RPMI8226 (cell line): ENCODE data around the gene STARD7.
"Not testable (repeated sequence)": the region's sequence is repeated elsewhere in the genome, so short reads cannot be mapped to it uniquely, and the experiment has no call there.

Experiments
- DNase-seq: peaks from one replicate; pipeline ENCODE4 v3.0.0-alpha.2; 2015

Gene STARD7

DNA sequence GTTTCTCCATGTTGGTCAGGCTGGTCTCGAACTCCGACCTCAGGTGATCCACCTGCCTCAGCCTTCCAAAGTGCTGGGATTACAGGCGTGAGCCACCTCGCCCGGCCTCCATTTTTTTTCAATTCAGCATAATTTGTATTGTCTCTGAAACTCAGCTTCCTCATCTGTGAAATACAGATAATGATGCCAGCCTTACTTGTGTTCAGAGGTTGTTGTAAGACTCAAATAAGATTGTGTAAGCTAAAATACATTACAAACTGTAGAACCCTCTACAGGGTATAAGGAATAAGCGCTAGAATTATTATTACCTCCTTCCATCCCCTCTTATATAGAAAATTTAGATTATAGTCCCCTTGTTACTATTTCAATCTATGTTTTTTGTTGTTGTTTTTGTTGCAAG, 24.8 kb upstream of the STARD7 start:
- DNase-seq = no peak

DNA sequence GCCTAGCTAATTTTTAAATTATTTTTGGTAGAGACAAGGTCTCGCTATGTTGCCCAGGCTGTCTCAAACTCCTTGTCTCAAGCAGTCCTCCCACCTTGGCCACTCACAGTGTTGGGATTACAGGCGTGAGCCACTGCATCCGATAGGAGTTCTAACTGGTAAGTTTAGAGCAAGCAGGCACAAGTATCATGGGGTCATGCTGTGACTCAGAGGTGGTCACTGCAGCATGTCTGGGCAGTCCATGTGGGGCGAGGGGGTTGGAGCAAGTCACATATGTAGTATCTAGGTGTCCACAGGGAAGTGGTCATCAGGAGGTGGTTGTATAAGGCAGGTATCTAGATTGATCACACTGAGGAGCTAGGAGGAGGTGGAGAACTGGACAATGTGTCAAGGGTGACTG, 22.7 kb upstream of the STARD7 start:
- DNase-seq = no peak

DNA sequence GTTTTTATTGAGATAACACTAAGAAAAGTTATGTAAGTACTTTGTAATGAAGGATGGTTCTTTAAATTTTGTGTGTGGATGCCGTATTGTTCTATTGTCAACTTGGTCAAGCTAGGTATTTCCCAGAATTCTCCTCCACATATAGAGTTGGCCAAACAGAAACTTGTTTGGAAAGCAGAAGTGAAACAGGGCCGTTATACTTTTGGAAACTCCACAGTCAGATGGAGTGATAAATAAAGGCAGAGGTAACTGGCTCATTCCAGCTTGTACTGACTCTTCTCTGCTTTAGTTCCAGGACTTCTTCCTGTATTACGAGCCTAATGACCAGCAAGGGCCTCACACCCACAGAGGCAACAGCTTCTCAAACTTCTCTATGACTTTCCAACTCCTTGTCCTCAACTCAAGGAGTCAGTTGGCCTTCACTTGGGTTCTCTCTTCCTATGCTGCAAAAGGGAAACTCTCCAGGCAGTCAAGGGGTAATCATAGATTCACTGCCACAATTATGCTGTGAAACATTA, 16.4 kb upstream of the STARD7 start:
- peak; percentile 89 for DNase-seq

DNA sequence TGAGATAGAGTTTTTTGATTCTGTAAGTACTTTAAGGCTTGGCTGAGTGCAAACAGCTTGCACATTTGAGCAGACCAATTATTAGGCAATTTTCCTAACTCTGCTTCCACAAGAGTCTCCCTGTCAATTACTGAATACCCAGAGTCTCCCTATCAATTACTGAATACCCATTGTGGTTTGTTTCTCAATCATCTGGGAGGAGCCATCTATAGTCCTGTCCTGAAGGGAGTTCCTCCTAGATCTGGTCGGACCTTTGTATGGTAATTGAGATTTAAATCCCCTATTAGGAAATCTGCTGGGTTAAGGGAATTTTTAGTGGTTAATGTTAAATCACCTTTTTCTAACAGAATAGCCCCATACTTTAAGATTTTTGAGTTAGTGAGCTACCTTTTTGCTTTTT, 12.5 kb upstream of the STARD7 start:
- DNase-seq = not testable (repeated sequence)

DNA sequence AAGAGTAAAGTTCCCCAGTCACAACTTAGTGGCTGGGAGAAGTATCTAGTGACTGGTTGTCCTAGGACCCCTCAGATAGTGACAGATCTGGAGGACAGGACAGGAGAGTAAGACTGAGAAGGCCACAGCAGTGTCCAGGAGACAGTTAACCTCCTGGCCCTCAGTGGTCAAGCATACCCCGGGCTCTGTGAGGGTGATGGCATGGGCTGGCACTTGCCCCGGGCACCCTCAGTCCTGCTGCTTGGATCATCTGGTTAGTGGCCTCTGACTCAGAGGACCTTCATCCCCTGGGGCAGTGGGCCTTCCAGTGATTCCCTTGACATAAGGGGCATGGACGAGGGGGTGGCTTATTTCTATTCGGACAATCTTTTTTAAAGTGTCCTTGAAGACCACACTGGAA, 11.3 kb upstream of the STARD7 start:
- not testable (repeated sequence) for DNase-seq

DNA sequence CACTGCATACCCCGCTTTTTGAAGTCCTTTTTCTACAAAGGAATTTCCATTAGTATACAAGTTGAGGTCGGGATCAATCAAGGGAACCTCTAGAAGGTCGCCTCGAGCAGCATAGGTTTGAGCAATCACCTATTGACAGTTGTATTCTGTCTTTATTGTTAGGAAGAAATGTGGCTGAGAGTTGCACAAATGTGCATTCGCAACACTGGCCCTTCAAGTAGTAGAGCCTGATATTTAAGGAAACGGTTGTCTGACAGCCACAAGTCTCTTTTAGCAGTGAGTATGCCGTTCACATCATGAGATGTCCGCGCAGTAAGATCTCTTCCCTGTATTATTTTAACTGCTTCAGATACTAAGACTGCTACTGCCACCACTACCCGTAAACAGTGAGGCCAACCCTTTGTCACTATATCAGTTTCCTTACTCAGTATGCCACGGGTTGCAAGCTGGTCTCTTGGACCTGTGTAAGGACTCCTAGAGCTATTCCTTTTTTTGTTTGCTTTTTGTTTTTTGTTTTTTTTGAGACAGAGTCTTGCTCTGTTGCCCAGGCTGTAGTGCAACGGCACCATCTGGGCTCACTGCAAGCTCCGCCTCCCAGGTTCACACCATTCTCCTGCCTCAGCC, 10.0 kb upstream of the STARD7 start:
- DNase-seq = no peak

GRCh38 chr2:96214554-96214953, 5.9 kb upstream of the STARD7 start:
- no peak for DNase-seq

DNA sequence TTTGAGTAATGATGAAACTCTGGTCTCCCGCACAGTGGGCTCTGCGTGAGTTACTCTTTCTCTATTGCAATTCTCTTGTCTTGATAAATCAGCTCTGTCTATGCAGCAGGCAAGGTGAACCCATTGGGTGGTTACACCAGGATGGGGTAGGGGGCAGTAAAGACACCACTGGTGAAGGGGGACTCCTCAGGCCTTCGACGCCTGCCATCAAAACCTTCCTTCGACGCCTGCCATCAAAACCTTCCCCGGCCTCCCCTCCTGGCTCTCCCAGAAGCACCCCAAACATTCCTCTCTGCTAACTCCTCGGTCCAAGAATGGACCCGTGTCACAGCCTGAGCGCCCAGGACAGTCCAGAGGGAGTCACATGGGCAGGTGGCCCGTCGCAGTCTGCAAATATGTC, 4.8 kb upstream of the STARD7 start:
- no peak for DNase-seq

- no peak for DNase-seq
Observed at GRCh38 chr2:96212339-96212738, 3.7 kb upstream of the STARD7 start.

GRCh38 chr2:96209729-96210085, 1.1 kb upstream of the STARD7 start:
- no peak for DNase-seq

- no peak for DNase-seq
Observed at GRCh38 chr2:96209011-96209728, 543 bp upstream of the STARD7 start.

- DNase-seq = peak; percentile 13
Observed at GRCh38 chr2:96207774-96208142, 869 bp downstream of the STARD7 start.

DNA sequence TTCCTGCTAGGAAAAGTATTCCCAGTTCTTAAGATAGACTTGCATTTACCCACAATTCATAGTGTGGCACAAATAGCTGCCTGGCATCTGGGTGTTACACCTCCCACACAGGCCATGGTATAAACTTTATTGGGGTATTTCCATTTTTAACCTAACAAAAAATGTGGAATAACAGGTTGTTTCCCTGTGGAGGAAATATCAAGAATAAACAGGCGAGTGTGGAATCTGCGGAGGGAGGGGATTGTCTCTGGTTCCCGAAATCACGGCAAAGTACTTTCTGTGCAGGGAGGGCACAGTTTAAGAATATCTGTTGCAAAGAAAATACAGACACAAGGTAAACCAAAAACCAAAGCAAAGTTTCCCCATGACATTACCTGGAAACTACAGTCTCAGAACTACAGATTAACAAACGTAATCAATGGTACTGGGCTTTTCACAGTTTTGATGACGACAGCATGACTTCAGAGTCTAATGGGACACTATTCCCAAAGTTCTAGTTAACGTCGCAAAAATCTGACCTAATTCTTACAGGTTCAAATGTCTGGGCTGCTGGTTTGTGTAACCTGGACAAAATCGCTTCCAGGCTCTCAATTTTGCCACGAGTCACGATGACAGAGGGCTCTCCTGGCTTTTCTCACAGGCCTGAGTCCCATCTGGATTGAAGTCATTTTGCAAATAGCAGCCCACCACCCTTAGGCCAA, 1.4 kb downstream of the STARD7 start:
- peak; percentile 15 for DNase-seq

GRCh38 chr2:96205888-96206287, 2.7 kb downstream of the STARD7 start:
- no peak for DNase-seq

- DNase-seq = no peak
Observed at GRCh38 chr2:96204836-96205624, 3.6 kb downstream of the STARD7 start.

GRCh38 chr2:96203130-96204028, 5.2 kb downstream of the STARD7 start:
- peak; percentile 35 for DNase-seq

DNA sequence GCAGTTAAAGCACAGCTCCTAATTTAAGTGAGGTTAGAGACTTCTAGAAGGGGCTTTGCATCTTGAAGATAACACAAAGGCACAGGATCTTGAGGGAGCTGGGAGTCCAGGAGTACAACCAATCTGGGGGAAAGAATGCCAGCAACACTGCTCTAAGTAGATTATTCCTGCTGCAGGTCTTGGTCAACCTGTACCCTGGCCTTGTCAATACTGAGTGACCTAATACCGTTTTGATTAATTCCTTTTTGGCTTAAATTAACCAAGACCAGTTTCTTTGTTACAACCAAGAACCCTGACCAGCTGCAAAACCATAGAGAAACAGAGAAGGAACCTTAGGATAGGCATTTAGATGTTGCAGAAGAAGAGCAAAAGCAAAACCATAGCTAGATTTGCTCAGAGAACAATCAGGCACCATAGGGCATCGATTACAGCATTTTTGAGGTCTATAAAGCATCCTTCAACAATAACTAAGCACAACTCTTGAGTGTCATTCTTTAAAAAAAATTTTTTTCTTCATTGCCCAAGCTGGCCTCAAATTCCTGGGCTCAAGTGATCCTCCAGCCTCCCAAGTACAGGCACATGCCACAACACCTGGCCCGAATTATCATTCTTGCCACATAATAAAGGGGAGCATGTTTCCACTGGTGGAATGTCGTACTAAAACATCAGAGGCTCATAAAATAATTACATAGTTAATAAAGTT, 6.3 kb downstream of the STARD7 start:
- DNase-seq = no peak

DNA sequence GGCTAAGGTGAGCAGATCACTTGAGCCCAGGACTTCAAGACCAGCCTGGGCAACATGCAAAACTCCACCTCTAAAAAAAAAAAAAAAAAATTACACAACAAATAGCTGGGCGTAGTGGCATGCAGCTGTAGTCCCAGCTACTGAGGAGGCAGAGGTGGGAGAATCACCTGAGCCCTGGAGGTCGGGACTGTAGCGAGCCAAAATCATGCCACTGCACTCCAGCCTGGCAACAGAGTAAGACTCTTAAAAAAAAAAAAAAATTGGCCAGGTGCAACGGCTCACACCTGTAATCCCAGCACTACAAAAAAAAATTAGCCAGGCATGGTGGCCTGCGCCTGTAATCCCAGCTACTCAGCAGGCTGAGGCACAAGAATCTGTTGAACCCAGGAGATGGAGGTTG, 7.3 kb downstream of the STARD7 start:
- DNase-seq = peak; percentile 55

- DNase-seq = no peak
Observed at GRCh38 chr2:96198921-96199320, 9.7 kb downstream of the STARD7 start.

DNA sequence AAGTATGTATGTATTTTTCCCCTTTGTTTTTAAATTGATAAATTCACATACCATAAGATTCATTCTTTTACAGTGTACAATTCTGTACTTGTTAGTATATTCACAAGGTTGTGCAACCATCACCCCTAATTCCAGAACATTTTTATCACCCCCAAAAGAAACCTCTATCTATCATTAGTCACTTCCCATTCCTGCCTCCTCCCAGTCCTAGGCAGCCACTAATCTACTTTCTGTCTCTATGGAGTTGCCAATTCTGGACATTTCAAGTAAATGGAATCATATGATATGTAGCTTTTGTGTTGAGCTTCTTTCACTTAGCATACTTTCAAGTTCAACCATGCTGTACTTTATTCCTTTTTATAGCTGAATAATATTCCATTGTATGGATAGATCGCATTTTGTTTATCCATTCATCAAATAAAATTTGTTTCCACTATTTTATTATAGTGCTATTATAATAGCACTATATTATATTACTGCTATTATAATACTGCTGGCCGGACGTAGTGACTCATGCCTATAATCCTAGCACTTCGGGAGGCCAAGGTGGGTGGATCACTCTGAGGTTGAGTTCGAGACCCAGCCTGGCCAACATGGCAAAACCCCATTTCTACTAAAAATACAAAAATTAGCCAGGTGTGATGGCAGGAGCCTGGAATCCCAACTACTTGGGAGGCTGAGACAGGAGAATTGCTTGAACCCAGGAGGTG, 10.9 kb downstream of the STARD7 start:
- no peak for DNase-seq
